Measurements from ENCODE around the gene SMIM1.
A peak's percentile ranks its signal among the peaks of the same experiment; 100 is the strongest.
"Not testable (repeated sequence)": the region's sequence is repeated elsewhere in the genome, so short reads cannot be mapped to it uniquely, and the experiment has no call there.

The SMIM1 gene

DNA sequence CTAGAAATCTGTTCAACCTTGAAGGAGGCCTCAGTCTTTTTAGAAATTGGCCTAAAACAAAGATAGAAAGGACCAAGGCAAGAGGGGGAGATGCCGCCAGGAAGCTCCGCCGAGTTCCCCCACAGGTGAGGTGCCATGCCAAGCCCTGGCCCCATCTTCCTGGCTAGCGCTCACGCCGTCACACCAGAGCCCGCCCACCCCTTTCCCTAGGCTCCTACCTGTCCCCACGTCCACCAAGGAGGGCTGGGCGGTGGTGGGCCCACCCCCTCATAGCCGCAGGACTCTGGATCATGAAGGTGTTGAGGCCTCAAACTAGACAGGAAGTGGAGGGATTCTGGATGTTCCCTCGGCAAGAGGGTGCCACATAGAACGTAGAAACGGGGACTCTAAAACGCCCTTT is 35.8 kb upstream of the SMIM1 start:
- DNase-seq (ENCODE audit: low read depth) = no peak

DNA sequence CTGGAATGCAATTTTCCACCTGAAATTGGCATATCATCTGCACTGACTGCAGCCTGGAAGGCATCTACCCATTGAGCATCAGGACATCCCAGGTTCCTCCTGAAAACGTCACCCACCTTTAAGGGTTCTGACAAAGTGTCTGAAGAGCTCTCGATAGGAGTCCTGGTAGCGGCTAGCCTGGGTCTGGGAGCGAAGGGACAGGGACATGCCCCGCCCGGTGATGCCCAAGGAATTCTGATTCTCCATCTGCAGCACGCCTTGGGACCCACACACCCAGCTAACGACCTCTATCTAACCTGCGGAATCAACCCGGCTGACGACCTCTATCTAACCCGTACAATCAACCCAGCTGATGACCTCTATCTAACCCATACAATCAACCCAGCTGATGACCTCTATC is 33.6 kb upstream of the SMIM1 start:
- DNase-seq (ENCODE audit: low read depth) = no peak

- no peak for DNase-seq (ENCODE audit: low read depth)
Observed at GRCh38 chr1:3740042-3740441, 32.5 kb upstream of the SMIM1 start.

DNA sequence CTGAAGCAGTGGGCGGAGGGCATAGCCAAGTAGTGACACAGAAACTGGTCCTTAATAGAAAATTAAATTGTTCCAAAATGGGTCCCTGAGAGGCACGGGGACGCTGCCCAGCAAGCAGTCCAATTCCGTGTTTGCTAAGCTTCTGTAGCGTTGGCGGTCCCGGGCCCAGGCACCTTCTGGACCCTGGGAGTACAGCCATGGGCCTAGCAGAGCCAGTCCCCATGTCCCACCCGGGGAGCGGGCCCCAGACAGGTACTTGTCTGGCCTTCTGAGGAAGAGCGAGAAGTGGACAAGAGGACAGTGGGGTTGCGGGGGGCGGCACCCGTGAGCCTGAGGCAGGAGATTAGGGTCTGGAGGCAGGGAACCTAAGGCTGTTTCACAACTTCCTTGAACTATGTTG is 31.8 kb upstream of the SMIM1 start:
- no peak for DNase-seq (ENCODE audit: low read depth)

DNA sequence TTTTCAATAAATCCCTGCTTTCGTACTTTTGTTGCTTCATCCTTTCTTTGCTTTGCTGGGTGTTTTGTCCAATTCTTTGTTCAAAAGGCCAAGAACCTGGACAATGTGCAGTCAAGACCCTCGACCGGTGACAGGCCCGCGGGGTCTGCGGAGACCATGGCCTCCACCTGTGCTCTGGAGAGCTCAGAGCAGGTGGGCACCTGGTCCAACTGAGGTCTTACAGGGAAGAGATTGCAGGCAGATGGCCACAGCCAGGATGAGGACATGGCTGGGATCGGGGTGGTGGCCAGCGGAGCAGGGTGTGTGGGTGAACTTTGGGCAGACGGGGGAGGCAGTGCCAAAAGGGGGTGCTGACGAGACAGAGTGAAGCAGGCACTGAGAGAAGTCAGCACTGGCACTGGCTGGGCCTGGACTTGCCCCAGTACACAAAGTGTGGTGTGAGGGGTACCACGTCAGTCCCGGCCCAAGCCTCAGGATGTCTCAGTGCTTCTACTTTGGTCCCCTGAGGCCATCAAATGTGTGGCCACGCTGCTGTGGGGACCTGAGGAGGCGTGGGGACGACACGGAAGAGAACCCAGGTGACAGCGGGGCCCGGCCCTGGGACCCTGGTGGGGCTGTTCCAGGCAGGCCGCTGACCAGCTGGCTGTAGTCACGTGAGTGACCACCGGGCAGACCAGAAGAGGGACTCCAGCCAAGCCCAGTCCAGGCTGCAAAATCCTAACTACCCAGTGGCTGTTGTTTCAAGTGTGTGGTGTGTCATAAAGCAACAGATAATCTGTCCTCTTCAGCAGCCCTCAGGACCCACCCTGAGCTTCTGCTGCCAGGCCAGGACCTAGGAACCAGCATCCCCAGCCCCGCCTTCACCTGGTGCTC is 30.7 kb upstream of the SMIM1 start:
- DNase-seq (ENCODE audit: low read depth) = no peak

DNA sequence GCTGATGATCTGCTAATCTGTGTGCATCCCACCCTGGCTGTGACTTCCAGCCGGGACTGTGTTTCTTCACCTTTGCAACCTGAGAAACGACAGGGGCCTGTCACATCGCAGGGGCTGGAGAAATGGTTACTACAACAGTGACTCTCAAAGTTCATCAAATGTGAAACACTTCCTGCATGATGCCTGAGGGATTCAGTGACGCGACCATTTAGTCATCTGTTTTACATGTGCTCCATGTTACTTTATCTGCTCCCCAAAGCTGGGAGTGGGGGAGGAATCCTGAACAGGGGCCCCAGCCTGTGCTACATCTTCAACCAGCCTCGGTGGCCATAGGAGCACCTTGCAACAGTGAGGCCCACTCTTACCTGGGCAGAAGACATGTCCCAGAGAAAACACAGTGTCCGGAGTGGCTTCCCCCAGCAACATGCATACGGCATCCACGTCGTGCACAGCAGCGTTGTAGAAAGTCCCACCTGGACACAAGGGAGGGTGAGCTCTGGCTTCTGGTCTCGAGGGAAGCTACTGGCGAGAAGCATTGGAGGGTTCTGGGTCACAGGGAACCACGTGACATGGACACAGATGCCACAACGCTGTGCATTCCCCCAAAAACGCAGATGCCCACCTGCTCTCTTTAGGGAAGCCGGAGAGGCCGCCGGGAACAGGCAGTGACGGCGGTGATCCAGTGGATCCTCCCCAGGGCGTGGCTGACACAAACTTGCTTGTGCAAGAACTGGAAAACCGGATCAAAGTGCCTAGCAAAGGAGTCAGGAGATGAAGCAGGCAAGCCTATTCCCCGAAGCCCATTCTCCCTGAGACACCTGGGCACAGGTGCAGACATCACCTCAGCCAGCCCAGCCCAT is 29.9 kb upstream of the SMIM1 start:
- no peak for DNase-seq (ENCODE audit: low read depth)

- no peak for DNase-seq (ENCODE audit: low read depth)
Observed at GRCh38 chr1:3743421-3743820, 29.1 kb upstream of the SMIM1 start.

- DNase-seq (ENCODE audit: low read depth) = no peak
Observed at GRCh38 chr1:3743826-3744225, 28.7 kb upstream of the SMIM1 start.

- DNase-seq (ENCODE audit: low read depth) = no peak
Observed at GRCh38 chr1:3744646-3745045, 27.9 kb upstream of the SMIM1 start.

- DNase-seq (ENCODE audit: low read depth) = no peak
Observed at GRCh38 chr1:3745071-3745470, 27.5 kb upstream of the SMIM1 start.

DNA sequence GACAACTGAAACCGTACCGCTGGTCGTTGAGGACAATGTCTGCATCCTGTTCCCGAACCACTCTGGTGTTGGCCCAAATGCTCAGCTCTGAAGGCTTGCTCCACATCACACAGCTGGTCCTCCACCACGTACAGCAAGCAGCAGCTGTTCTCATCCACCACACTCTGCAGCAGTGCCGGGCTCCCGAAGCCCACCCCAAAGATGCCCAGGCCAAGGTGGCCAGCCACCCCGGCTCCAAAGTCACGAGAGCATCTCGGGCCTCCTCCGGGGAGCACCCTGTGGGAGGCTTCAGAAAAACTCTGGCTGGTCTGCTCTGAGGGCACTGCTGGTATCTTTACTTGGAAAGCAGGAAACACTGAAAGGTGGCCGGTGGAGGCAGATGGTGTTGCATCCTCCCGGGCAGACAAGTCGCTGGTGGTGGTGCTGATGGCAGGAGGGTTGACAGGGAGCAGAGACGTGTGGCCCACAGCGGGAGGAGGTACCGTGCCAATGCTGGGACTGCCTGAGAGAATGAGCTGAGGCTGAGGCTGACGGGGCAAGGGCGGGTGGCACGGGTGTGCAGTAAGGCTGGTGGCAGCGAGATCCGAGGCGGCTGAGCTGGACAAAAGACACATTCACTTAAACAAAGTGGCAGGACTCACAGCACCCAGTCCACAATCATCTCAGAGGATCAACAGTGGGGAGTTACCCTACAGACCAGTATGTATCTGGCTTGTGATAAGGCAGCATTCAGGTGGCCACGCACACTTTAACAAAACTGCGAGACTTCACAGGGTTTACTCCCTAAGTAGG is 26.8 kb upstream of the SMIM1 start:
- DNase-seq (ENCODE audit: low read depth) = no peak

- DNase-seq (ENCODE audit: low read depth) = no peak
Observed at GRCh38 chr1:3746389-3746829, 26.1 kb upstream of the SMIM1 start.

GRCh38 chr1:3746830-3747521 is 25.6 kb upstream of the SMIM1 start:
- DNase-seq (ENCODE audit: low read depth) = peak; percentile 71

- no peak for DNase-seq (ENCODE audit: low read depth)
Observed at GRCh38 chr1:3747522-3747848, 25.1 kb upstream of the SMIM1 start.

DNA sequence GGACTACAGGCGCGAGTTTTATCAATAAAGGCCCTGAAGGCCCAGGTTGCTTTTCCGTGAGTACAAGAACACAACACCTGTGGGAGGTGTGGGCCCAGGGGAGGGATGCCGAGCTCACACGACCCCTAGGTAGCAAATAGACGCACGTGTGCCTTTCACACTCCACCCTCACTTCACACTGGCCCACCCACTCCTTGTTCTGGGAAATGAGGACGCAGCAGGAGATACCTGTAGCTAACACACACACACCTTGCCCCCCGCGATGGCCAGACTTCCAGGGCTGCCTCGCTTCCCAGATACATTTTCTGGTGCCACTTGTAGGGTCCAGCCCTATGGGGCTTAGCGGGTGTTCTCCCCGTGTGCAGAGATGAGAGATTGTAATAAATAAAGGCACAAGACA is 24.6 kb upstream of the SMIM1 start:
- DNase-seq (ENCODE audit: low read depth) = no peak

GRCh38 chr1:3748316-3748900 is 24.1 kb upstream of the SMIM1 start:
- DNase-seq (ENCODE audit: low read depth) = not testable (repeated sequence)

DNA sequence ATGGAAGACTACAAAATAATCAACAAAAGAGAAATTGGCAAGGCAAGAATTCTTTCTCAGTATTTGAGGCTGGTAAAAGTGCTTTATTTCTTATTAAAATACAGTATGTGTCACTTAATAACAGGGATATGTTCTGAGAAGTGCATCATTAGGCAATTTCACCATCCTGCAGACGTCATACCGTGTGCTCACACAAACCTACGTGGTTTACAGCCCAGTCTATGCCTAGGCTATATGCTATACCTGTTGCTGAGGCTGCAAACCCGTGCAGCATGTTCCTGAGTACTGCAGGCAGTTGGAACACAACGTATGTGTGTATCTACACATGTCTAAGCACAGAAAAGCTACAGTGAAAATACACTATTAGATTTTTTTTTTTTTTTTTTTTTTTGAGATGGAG is 23.0 kb upstream of the SMIM1 start:
- no peak for DNase-seq (ENCODE audit: low read depth)

- no peak for DNase-seq (ENCODE audit: low read depth)
Observed at GRCh38 chr1:3750741-3751140, 21.8 kb upstream of the SMIM1 start.

DNA sequence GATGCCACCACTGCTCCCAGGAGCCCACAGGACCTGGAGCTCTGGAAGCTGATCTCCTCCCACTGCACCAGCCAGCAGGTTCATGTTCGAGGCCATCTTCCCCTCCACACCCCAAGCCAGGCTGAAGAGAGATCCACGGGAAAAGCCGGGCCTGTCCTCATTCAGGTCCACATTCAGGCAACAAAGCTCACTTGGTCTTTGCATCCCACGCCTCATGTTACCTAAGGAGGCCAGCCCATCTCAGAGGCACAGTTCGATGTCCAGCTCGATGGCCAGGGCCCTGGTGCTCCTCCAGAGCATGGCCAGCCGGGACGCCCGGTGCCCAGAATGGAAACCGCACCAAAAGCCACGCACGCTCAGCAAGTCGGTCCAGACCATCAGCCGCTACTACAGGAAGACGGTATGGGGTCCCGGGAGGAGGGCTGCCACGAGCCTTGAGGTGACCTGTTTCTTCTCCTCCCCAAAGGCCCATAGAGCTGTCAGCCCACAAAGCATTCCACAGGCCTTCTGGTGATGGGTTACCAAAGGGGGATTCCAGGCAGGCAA is 20.1 kb upstream of the SMIM1 start, which contains the start of gene CCDC27:
Gene CCDC27, plus strand, starts transcription at position 51 of the 546 bp plus-strand sequence. Its CDS starts 32 bp downstream, at position 83.
- DNase-seq (ENCODE audit: low read depth) = no peak

DNA sequence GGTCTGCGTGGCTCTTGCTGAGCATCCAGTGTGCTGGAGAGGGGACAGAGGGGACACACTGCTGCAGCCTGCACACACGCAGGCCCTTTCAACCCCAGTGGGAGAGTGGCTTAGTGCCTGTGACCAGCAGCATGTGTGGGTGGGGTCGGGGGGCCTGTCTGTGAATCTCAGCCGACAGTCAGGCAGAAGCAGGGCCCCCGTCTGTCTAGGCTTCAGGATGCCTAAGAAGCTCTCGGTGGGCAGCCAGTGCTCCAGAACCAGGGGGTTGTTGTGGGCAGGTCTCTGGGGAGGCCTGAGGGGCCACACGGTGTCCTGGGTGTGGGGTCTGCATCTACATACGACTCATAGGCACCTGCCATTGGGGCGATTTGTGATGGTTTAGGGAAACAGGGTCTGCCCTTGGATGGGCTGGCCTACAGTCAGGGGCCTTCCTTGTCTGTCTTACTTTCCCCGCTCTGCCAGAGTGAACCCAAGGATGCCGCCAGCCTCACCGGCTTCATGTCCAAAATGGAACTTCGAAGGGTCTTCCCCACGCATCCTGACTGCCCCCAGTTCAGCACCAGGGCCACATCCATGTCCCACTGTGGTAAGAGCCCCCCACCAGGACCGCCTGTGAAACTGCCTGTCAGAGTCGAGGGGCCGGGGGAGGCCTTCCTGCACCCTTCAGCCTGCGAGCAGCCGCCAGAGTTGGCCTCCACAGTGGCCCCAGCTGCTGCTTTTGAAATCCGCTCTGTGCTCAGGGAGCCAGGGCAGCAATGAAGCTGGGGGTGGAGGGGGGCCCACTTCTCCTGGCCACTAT is 18.7 kb upstream of the SMIM1 start:
- no peak for DNase-seq (ENCODE audit: low read depth)

Measured in iris pigment epithelial cell (primary cell).